SK-N-MC (cell line): Measurements from ENCODE around the gene NUDCD2.

Source experiments
- DNase-seq: peaks from one replicate; pipeline ENCODE4 v3.0.0-alpha.2; 2011; ENCODE audit warnings: low read depth, low spot score
- H3K27ac ChIP-seq: fragments of 200-600 bp; sonication (generic); 2 replicates; pipeline ENCODE4 v1.5.1; 2016; ENCODE audit warnings: mixed run types
- H3K36me3 ChIP-seq: fragments of 200-600 bp; sonication (generic); 2 replicates; pipeline ENCODE4 v1.6.1; 2017; ENCODE audit warnings: antibody characterized with exemption, low read length, mixed read lengths; ENCODE audit not compliant: insufficient read depth
- H3K4me3 ChIP-seq: fragments of 200-600 bp; sonication (generic); 2 replicates; pipeline ENCODE4 v1.5.1; 2016
- H3K9ac ChIP-seq: fragments of 200-600 bp; sonication (generic); 2 replicates; pipeline ENCODE4 v1.8.0; 2017; ENCODE audit warnings: mixed run types, mixed read lengths; ENCODE audit not compliant: insufficient read length
- H3K9me3 ChIP-seq: fragments of 200-600 bp; sonication (generic); 2 replicates; pipeline ENCODE4 v1.6.1; 2017; ENCODE audit warnings: low read depth, mild to moderate bottlenecking, antibody characterized with exemption, low read length, moderate library complexity, mixed read lengths
- EZH2 ChIP-seq: fragments of 200-600 bp; sonication (generic); IDR thresholded peaks from one replicate; pipeline ENCODE4 v1.6.1; 2017; ENCODE audit warnings: antibody characterized with exemption
- FOXP2 ChIP-seq: optimal IDR thresholded peaks from 2 replicates; pipeline ENCODE3; 2011; ENCODE audit warnings: mild to moderate bottlenecking, moderate library complexity; ENCODE audit not compliant: insufficient read depth; ENCODE audit errors: extremely low read length, control extremely low read depth
- POLR2AphosphoS5 ChIP-seq: IDR thresholded peaks from 2 replicates; pipeline ENCODE4 v1.6.1; 2012; ENCODE audit warnings: mild to moderate bottlenecking, low read depth, low read length, borderline replicate concordance

NUDCD2 gene, protein sequence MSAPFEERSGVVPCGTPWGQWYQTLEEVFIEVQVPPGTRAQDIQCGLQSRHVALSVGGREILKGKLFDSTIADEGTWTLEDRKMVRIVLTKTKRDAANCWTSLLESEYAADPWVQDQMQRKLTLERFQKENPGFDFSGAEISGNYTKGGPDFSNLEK

GRCh38 chr5:163459819-163460561, at the start of gene NUDCD2:
TSS of gene NUDCD2 (minus strand) at chr5:163460102. CDS start at chr5:163460050, 52 bp downstream.
- DNase-seq, result peak; percentile 97

GRCh38 chr5:163509291-163509951, 49.5 kb upstream of the NUDCD2 start:
- Histone ChIP-seq H3K27ac (peak overlapping the region; percentile 55; the same call in 1 of the 2 replicates), H3K4me3 (peak overlapping the region; percentile 61), H3K9me3 (no peaks in the 10 kb centered on the region), H3K36me3 (peaks cover 30% of the 10 kb centered on the region), H3K9ac (peak overlapping the region; percentile 24)
- DNase-seq, result no peak
- TF ChIP-seq FOXP2, result no peak
- no peak for TF ChIP-seq EZH2
- TF ChIP-seq POLR2AphosphoS5, result no peak

More at GRCh38 chr5:163459819-163460561, at the start of gene NUDCD2:
- H3K36me3 ChIP-seq, result peaks cover 31% of the 10 kb centered on the region
- H3K27ac ChIP-seq, result peak within 1 kb of the TSS; percentile 100
- H3K9me3 ChIP-seq, result no peaks in the 10 kb centered on the region
- H3K4me3 ChIP-seq, result peak within 1 kb of the TSS; percentile 94
- TF ChIP-seq POLR2AphosphoS5 (peak; percentile 98), EZH2 (no peak), FOXP2 (no peak)
- H3K9ac ChIP-seq, result peak within 1 kb of the TSS; percentile 99

GRCh38 chr5:163508753-163509152, 48.9 kb upstream of the NUDCD2 start:
- H3K36me3 ChIP-seq, result peaks cover 25% of the 10 kb centered on the region
- H3K27ac ChIP-seq, result peak overlapping the region; percentile 55; the same call in 1 of the 2 replicates
- H3K4me3 ChIP-seq, result peak overlapping the region; percentile 61
- no peaks in the 10 kb centered on the region for H3K9me3 ChIP-seq
- no peak for DNase-seq
- peak overlapping the region; percentile 24 for H3K9ac ChIP-seq
- TF ChIP-seq POLR2AphosphoS5, result no peak
- TF ChIP-seq FOXP2, result no peak
- TF ChIP-seq EZH2, result no peak

DNA sequence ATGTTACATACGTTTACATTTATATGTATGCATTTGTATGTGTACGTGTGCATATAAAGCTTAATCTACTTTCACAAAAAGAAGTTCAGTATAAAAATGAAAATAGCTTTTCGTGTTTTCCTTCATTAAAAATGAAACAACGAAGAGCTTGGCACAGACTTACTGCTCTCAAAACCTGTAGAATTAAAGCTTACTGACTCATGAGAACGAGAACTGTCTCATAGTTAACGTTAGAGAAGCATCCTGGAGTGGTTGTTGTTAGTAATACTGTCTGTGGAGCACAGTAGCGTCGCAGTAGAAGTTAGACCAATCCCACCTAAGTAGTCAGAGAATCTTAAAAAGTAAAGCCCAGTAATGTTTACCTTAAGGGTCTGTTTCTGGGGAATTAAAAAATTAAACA, 46.8 kb upstream of the NUDCD2 start:
- Histone ChIP-seq H3K27ac (no peak overlapping the region), H3K9me3 (no peaks in the 10 kb centered on the region), H3K9ac (peak overlapping the region; percentile 96), H3K4me3 (peak overlapping the region; percentile 93), H3K36me3 (peaks cover 5% of the 10 kb centered on the region)
- no peak for DNase-seq
- TF ChIP-seq EZH2, result no peak
- TF ChIP-seq FOXP2, result no peak
- TF ChIP-seq POLR2AphosphoS5, result no peak

DNA sequence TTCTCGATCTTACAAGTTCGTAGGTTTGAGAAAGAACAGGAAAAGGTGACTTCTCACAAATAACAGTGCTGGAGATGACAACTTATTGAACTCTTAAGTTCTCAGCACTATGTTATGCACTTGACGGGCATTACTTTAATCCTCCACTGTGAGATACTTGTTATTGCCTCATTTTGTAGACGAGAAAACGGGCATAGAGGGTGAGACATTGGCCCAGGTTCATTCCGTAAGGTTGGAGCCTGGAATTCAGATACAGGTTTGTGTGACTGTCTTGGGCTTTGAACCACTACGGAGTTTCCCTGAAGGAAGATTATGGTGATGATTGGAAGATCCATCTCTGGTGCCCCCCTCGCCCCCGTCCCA, 46.2 kb upstream of the NUDCD2 start:
- TF ChIP-seq EZH2 (no peak), POLR2AphosphoS5 (no peak), FOXP2 (no peak)

DNA sequence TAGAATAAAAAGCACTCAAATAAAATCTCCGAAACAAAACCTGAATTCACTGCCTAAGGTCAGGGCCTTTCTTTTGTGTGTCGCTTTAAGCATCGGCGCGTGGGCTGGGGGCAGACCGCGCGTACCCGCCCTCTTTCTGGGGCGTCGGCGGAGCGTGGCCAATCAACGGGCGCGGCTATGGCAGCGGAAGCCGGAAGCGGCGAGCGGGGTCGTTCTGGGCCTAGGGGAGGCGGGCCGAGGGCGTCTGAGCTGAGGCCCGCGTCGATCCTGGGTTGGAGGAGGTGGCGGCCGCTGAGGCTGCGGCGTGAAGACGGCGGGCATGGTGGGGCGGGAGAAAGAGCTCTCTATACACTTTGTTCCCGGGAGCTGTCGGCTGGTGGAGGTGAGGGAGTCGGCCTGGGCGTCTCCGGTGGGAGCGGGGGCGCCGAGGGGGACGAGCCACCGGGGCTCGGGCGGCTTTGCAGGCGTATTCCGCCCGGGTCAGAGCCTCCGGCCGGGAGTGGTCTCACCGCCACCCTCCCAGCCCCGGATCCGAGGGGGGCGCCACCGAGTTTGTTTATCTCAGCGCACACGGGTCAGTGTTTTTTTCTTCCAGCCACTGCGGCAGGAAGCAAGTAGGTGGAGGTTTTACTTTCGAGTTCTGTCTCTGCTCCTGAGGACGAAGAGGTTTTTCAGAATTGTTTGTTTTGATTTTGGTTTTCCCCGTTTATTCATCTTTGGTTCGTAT, 45.6 kb upstream of the NUDCD2 start, which contains the start of gene MAT2B:
MAT2B (plus strand) TSS at position 252 of the 727 bp plus-strand sequence; CDS start at position 320, 68 bp downstream.
- peak within 1 kb of the TSS; percentile 93 for H3K4me3 ChIP-seq
- no peaks in the 10 kb centered on the region for H3K36me3 ChIP-seq
- H3K27ac ChIP-seq, result peak within 1 kb of the TSS; percentile 98
- no peak for DNase-seq
- H3K9ac ChIP-seq, result peak within 1 kb of the TSS; percentile 98
- TF ChIP-seq EZH2 (no peak), FOXP2 (peak; percentile 42), POLR2AphosphoS5 (peak; percentile 91)
- no peaks in the 10 kb centered on the region for H3K9me3 ChIP-seq

More for the DNA sequence above, 46.2 kb upstream of the NUDCD2 start:
- DNase-seq, result no peak
- 0 out of 2 replicates have a peak, but pooled peaks cover 3% of the 10 kb centered on the region for H3K36me3 ChIP-seq
- H3K4me3 ChIP-seq, result peak overlapping the region; percentile 93
- peak overlapping the region; percentile 96 for H3K9ac ChIP-seq
- H3K9me3 ChIP-seq, result no peaks in the 10 kb centered on the region
- H3K27ac ChIP-seq, result peak overlapping the region; percentile 63; the same call in 1 of the 2 replicates

GRCh38 chr5:163505049-163505367, 45.1 kb upstream of the NUDCD2 start:
- Histone ChIP-seq H3K36me3 (no peaks in the 10 kb centered on the region), H3K9me3 (no peaks in the 10 kb centered on the region), H3K9ac (peak overlapping the region; percentile 98), H3K4me3 (peak overlapping the region; percentile 93), H3K27ac (peak overlapping the region; percentile 98)
- no peak for TF ChIP-seq EZH2
- TF ChIP-seq POLR2AphosphoS5, result no peak
- TF ChIP-seq FOXP2, result no peak
- no peak for DNase-seq
